ENCODE results near the gene CX3CL1. TPM values are rescaled to one million over a fixed set of nuclear protein-coding genes. Genes with fewer than 3 reads are reported as not detected.

The CX3CL1 gene
- total RNA-seq, 4 donors from 2014 or later, result 12.8 to 25.1 (median 13.6) TPM

DNA sequence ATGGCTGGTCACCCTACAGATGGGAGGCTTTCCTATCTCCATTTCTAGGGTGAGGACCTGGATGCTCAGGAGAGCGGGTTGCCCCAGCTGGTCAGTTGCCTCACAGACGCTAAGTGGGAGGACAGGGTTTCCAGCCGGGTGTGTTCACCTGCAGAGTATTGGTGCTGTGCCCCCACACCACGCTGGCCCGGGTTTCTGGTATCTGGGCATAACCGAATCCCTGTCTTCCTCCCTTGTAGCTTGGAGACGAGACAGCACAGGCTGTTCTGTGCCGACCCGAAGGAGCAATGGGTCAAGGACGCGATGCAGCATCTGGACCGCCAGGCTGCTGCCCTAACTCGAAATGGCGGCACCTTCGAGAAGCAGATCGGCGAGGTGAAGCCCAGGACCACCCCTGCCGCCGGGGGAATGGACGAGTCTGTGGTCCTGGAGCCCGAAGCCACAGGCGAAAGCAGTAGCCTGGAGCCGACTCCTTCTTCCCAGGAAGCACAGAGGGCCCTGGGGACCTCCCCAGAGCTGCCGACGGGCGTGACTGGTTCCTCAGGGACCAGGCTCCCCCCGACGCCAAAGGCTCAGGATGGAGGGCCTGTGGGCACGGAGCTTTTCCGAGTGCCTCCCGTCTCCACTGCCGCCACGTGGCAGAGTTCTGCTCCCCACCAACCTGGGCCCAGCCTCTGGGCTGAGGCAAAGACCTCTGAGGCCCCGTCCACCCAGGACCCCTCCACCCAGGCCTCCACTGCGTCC is 9.7 kb downstream of the CX3CL1 start:
- Histone ChIP-seq H3K4me3 (no peak overlapping the region), H3K27me3 (no peaks in the 10 kb centered on the region), H3K27ac (no peak overlapping the region), H3K9me3 (no peaks in the 10 kb centered on the region), H3K4me1 (peaks cover 37% of the 10 kb centered on the region), H3K36me3 (peaks cover 8% of the 10 kb centered on the region)
- no peak for TF ChIP-seq POLR2A (IDR thresholded peaks at IDR 0.05)
- TF ChIP-seq CTCF (IDR thresholded peaks at IDR 0.05), result no peak
- no peak for DNase-seq (ENCODE audit: low spot score in 2 of 2)
- WGBS, result 84% methylated on average over 10 of the region's 35 CpGs

DNA sequence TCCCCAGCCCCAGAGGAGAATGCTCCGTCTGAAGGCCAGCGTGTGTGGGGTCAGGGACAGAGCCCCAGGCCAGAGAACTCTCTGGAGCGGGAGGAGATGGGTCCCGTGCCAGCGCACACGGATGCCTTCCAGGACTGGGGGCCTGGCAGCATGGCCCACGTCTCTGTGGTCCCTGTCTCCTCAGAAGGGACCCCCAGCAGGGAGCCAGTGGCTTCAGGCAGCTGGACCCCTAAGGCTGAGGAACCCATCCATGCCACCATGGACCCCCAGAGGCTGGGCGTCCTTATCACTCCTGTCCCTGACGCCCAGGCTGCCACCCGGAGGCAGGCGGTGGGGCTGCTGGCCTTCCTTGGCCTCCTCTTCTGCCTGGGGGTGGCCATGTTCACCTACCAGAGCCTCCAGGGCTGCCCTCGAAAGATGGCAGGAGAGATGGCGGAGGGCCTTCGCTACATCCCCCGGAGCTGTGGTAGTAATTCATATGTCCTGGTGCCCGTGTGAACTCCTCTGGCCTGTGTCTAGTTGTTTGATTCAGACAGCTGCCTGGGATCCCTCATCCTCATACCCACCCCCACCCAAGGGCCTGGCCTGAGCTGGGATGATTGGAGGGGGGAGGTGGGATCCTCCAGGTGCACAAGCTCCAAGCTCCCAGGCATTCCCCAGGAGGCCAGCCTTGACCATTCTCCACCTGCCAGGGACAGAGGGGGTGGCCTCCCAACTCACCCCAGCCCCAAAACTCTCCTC is 10.4 kb downstream of the CX3CL1 start:
- Histone ChIP-seq H3K4me1 (peaks cover 34% of the 10 kb centered on the region), H3K27me3 (no peaks in the 10 kb centered on the region)
- no peak for DNase-seq (ENCODE audit: low spot score in 2 of 2)

DNA sequence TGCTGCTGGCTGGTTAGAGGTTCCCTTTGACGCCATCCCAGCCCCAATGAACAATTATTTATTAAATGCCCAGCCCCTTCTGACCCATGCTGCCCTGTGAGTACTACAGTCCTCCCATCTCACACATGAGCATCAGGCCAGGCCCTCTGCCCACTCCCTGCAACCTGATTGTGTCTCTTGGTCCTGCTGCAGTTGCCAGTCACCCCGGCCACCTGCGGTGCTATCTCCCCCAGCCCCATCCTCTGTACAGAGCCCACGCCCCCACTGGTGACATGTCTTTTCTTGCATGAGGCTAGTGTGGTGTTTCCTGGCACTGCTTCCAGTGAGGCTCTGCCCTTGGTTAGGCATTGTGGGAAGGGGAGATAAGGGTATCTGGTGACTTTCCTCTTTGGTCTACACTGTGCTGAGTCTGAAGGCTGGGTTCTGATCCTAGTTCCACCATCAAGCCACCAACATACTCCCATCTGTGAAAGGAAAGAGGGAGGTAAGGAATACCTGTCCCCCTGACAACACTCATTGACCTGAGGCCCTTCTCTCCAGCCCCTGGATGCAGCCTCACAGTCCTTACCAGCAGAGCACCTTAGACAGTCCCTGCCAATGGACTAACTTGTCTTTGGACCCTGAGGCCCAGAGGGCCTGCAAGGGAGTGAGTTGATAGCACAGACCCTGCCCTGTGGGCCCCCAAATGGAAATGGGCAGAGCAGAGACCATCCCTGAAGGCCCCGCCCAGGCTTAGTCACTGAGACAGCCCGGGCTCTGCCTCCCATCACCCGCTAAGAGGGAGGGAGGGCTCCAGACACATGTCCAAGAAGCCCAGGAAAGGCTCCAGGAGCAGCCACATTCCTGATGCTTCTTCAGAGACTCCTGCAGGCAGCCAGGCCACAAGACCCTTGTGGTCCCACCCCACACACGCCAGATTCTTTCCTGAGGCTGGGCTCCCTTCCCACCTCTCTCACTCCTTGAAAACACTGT is 11.3 kb downstream of the CX3CL1 start:
- H3K9me3 ChIP-seq, result no peaks in the 10 kb centered on the region
- H3K36me3 ChIP-seq, result peaks cover 8% of the 10 kb centered on the region
- no peaks in the 10 kb centered on the region for H3K27me3 ChIP-seq
- WGBS, result 44% methylated on average over 7 of the region's 8 CpGs
- H3K27ac ChIP-seq, result no peak overlapping the region
- H3K4me3 ChIP-seq, result no peak overlapping the region
- H3K4me1 ChIP-seq, result peaks cover 37% of the 10 kb centered on the region
- DNase-seq (ENCODE audit: low spot score in 2 of 2), result no peak
- TF ChIP-seq EP300 (IDR thresholded peaks at IDR 0.05) (no peak), POLR2A (IDR thresholded peaks at IDR 0.05) (no peak), POLR2AphosphoS5 (IDR thresholded peaks at IDR 0.05) (no peak), CTCF (IDR thresholded peaks at IDR 0.05) (no peak)

More for the DNA sequence above, 10.4 kb downstream of the CX3CL1 start:
- H3K36me3 ChIP-seq, result peaks cover 8% of the 10 kb centered on the region
- WGBS, result 100% methylated on average over 1 of the region's 16 CpGs
- TF ChIP-seq POLR2A (IDR thresholded peaks at IDR 0.05) (no peak), EP300 (IDR thresholded peaks at IDR 0.05) (no peak), CTCF (IDR thresholded peaks at IDR 0.05) (no peak), POLR2AphosphoS5 (IDR thresholded peaks at IDR 0.05) (no peak)
- no peak overlapping the region for H3K27ac ChIP-seq
- H3K4me3 ChIP-seq, result no peak overlapping the region
- H3K9me3 ChIP-seq, result no peaks in the 10 kb centered on the region

DNA sequence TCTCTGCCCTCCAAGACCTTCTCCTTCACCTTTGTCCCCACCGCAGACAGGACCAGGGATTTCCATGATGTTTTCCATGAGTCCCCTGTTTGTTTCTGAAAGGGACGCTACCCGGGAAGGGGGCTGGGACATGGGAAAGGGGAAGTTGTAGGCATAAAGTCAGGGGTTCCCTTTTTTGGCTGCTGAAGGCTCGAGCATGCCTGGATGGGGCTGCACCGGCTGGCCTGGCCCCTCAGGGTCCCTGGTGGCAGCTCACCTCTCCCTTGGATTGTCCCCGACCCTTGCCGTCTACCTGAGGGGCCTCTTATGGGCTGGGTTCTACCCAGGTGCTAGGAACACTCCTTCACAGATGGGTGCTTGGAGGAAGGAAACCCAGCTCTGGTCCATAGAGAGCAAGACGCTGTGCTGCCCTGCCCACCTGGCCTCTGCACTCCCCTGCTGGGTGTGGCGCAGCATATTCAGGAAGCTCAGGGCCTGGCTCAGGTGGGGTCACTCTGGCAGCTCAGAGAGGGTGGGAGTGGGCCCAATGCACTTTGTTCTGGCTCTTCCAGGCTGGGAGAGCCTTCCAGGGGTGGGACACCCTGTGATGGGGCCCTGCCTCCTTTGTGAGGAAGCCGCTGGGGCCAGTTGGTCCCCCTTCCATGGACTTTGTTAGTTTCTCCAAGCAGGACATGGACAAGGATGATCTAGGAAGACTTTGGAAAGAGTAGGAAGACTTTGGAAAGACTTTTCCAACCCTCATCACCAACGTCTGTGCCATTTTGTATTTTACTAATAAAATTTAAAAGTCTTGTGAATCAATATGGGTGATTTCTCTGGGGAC is 12.2 kb downstream of the CX3CL1 start:
- DNase-seq (ENCODE audit: low spot score in 2 of 2), result no peak
- H3K4me3 ChIP-seq, result no peak overlapping the region
- H3K36me3 ChIP-seq, result peaks cover 8% of the 10 kb centered on the region
- H3K27me3 ChIP-seq, result no peaks in the 10 kb centered on the region
- H3K27ac ChIP-seq, result no peak overlapping the region
- 52% methylated on average over 8 of the region's 11 CpGs for WGBS
- peaks cover 38% of the 10 kb centered on the region for H3K4me1 ChIP-seq
- no peaks in the 10 kb centered on the region for H3K9me3 ChIP-seq
- TF ChIP-seq POLR2A (IDR thresholded peaks at IDR 0.05) (no peak), POLR2AphosphoS5 (IDR thresholded peaks at IDR 0.05) (no peak), EP300 (IDR thresholded peaks at IDR 0.05) (no peak), CTCF (IDR thresholded peaks at IDR 0.05) (no peak)

Measured in suprapubic skin (tissue), 4 donors.